Brain pericyte (primary cell): Measurements from ENCODE around the gene MAP3K10.

ENCODE experiments used
- DNase-seq: peaks from one replicate; pipeline ENCODE4 v3.0.0-alpha.2; 2012; ENCODE audit warnings: low read depth, low spot score

Gene MAP3K10

DNA sequence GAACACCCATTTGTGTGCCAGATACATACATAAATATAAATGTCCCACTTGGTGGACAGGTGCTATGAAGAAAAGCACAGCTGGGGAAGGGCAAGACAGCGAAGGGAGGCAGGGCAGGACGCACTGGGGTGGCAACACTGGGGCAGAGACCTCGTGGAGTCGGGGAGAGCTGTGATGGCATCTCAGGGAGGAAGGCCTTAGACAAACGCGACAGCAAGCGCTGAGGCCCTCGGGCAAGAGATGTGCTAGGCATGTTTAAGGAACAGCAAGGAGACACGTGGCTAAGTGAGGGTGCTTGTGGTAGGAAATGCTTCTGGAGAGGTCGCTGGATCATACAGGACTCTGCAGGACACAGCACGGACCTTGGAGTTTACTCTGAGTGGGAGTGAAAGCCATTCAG lies 58.6 kb downstream of the MAP3K10 start:
- DNase-seq = no peak

DNA sequence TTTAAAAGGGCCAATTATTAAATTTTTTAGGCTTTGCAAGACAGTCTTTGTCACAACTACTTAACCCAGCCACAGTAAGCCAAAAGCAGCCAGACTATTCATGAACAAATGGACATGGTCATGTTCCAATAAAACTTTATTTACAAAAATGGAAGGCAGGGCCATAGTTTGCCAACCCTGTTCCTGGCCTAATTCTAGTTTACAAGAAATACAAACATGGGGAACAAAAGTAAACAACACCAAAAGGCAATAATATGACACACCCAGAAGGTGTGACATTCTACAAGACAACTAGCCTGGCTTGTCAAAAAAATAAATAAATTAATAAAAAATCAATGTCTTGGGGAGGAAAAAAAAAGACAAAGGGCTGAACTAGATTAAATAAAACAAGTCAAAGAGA lies 60.0 kb downstream of the MAP3K10 start:
- no peak for DNase-seq

DNA sequence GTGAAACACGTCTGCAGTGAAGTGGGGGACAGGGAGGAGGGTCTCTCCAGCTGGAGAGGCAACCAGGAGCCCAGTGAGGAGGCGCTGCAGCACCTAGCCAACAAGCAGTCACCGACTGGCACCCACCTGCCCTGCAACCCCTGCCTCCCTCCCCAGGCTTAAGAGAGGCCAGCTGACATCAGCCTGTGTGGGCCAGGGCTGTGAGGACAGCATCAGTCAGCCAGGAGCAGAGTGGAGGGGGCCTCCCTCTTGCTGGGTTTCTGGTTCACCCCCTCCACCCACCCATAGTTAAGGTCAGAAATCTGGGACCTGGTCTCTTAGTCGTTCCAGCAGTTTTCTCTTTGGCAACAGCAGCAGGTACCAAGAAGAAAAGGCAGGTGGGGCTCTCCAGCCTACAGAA lies 60.8 kb downstream of the MAP3K10 start:
- DNase-seq = no peak

DNA sequence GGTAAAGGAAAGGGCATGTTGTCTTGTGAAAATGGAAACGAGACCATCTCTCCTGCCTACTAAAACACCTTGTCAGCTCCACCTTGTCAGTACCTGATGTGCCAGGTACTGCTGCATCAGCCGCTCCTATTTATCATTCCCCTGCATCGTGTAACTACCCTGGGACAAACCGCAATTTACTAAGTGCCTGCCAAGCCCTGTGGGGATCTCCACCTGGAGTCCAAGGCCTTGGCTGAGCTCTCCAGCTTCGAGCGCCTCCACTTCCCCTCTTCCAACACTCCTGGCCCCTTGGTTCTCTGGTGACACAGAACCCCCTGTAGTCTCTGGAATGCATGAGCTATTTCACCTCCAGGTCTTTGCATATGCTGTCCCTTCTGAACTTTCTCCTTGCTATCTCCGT lies 61.2 kb downstream of the MAP3K10 start:
- no peak for DNase-seq

DNA sequence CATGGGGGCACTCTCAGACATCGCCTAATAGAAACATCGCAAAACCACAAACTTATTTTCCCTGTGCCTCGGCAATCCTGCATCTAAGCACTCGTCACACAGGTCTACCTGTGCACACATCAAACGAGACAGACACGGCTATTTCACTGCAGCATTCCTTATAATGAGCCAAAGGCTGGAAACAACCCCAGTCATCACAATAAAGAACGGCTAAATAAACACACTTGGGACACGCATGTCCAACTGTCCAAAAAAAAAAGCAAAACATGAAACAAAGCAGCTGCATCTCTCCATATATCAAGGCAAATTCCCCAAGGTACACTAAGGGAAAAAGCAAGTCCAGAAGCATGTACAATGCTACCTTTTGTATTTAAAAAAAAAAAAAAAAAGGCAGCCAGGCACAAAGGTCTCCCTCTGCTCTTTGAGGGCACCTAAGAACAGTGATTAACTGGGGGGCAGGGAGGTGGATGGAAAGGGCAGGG lies 62.4 kb downstream of the MAP3K10 start:
- DNase-seq = no peak

DNA sequence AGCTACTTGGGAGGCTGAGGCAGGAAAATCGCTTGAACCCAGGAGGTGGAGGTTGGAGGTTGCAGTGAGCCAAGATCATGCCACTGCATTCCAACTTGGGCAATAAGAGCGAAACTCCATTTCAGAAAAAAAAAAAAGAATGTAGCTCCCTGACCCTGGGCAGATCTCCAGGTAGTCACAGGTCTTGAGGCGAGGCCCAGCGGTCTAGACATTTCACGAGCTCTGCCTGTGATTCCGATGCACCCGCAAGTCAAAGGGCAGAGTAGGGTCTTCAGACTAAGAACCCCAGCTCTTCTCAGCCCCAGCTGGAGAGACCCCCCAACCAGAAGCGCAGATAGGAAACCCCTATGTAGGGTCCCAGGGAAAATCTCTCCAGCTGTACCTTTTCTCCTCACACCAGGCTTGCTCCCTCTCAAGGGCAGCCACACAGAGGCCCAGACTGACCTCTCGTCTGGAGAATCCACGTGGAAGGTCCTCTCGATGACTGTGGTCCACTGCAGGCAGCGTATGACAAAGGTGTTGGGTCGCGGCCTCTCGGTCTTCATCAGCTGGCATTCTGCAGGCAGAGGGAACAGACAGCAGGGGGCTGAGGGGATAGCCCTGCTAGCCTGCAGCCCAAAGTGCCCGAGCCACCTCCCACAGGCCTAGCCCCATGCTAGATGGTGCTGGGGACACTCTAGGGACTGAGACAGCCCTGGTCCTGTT lies 63.6 kb downstream of the MAP3K10 start:
- no peak for DNase-seq

DNA sequence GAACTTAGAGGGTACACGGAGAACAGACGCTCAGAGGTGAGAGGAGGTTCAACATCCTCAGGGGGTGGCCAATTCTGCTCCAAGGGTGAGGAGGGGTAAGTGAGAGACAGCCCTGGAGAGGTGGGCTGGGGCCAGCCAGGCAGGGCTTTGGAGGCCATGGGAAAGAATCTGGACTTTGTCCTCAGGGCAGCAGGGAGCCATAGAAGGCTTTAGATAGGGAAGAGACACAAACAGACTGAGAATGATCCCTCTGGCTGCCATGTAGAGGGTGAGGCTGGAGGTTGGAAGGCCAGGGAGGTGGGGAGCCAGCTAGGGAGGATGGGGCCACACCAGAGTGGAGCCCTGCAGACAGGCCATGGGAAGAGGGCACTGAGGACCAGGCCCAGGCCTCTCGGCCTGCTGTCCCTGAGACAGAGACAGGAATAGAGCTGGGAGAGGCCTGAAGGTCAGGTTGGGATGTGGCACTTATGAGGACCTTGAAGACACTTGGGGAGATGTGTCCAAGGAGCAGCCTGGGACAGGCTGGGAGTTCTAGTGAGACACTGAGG lies 64.5 kb downstream of the MAP3K10 start:
- no peak for DNase-seq

DNA sequence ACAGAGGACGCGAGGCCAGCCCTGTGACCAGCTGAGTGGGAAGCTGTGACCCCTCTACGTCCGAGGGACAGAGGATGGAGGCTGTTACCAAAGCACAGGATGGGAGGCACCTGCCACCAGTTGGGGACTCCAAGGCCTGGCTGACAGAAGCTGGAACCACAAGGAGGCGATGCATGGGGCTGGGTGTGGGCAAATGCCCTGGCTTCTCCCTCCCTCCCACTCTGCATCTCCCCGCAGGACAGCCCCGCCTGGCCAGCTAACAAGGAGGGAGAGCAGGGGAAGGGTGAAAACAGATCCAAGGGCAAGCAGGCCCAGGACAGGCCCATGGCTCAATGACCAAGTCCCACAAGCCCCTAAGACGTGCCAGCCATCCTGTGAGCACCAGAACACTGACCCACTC lies 65.3 kb downstream of the MAP3K10 start:
- DNase-seq = no peak

DNA sequence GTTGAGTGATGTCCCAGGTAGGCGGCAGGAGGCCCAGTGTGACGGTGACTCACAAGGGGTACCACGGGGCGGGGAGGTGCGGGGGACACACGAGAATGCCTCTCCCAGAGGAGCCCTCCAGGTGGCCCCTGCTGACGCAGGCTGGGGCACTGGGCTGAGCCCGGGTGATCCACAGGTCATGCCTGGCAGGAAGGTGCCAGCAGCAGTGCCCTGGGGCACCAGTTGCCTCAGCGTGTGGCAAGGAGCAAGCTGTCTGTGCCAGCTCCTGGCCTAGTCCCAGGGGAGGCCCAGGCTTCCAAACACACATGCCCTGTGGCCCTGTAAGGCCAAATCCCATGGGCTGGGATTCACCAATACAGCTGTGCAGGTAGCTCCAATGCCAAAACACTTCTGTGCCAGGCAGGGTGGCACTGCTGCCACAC lies 65.9 kb downstream of the MAP3K10 start:
- DNase-seq = no peak

DNA sequence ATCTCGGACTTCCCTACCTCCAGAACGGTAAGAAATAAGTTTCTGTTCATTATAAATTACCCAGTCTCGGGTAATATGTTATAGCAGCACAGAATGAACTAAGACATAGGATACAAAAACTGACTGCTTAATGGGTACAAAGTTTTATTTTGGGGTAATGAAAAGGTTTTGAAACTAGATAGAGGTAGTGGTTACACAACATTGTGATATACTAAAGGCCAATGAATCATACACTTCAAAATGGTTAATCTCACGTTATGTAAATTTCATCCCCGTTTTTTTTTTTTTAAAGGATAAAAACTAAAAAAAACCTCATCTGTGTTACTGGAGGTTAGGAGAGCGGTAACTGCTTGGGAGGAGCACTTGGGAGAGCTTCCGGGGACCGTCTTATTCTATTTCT lies 70.4 kb downstream of the MAP3K10 start:
- DNase-seq = no peak

DNA sequence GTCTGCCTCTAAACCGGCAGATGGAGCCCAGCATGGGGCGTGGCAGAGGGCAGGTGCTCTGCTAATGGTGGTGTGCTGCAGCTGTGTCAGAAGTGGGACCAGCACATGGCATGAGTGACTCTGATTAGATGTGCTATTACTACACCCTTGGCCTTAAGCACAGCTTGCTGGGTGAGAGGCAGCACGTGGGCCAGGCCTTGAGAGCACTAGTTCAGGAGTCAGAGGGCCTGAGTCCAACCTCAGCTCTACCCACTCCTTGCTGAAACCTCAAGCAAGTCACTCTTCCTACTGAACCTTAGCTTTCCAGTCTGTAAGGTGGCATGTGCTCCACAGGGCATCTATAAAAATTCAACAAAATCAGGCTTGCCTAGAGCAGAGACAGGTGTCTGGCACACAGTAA lies 71.2 kb downstream of the MAP3K10 start:
- DNase-seq = no peak

DNA sequence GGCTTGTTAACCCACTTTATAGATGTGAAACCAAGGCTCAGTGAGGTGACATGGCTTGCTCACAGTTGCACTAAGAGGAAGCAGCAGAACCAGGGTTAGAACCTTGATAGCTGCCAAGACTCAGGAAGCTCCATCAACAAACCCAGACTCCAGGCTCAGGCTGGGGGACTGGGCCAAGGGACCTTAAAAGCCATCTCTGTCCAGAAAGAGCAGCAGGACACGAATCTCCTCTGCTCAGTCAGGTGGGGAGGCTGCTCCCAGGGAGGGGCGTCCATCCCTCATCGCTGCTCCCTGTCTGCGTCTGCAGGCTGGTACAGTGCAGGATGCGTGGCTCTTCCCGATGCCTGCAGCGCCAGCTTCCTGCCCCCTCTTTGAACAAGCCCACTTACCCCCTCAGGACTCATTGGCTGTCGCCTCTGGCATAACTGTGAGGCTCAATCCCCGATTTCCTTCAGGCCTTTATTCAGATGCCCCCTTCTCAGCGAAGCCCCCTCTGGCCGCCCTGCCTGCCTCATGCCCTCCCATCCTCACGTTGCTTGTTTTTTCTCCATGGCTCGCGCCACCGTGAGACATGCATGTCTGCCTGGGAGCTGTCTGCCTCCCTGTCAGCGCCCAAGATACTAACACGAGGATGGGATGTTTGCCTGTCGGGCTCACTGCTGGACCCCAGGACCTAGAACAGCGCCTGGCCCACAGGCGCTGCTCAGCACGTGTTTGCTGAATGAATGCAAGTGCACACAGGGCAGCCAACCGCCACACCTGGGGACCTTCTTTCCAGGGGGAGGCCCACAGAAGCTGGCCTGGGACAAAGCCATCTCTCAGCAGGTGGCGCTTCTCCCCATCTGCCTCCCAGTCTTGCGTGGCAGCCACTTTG lies 72.5 kb downstream of the MAP3K10 start:
- no peak for DNase-seq

DNA sequence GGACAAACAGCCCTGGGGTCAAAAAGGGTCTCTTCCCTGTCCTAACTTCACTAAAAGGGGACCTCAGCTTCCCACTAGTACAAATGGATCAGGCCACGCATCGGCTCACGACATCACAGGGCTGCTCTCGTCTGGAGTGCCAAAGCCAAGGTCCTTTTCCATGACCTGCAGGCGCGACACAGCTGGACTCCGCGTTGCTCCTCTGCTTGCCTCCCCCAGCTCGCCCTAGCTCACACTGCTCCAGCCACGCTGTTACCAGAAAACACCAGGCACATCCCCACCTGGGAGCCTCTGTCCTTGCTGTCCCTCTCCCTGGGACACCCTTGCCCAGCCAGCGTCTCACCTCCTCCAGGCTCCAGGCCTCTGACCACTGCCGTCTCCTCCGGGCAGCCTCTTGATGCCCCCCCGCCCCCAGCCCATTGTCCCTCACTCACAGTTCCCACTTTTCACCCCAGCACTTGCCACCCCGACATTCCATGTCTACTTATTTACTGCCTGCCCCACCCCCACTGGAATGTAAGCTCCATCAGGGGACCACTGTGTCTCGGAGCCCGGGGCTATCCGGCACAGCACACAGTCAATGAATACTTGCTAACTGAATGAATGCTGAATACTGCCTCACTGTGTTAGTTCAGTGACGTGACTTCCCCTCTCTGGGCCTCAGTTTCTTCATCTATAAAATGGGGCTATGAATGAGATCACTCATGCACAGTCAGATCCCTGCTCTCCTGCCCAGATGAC lies 73.3 kb downstream of the MAP3K10 start:
- no peak for DNase-seq
